OCI-LY7 (cell line): ENCODE measurements around the gene MMP15.

ENCODE experiments used
- CTCF ChIP-seq: fragments of 200-600 bp; sonication (generic); conservative IDR thresholded peaks from 2 replicates; pipeline ENCODE4 v1.5.1; 2014; ENCODE audit warnings: mild to moderate bottlenecking, antibody characterized with exemption, low read length, moderate library complexity, mixed read lengths
- EZH2phosphoT487 ChIP-seq: fragments of 200-600 bp; sonication (generic); IDR thresholded peaks from 2 replicates; pipeline ENCODE4 v1.6.1; 2018; ENCODE audit warnings: low read depth, borderline replicate concordance, mild to moderate bottlenecking, mixed run types, antibody characterized with exemption, low read length, moderate library complexity, mixed read lengths

- TF ChIP-seq CTCF (no peak), EZH2phosphoT487 (no peak)
Measured at GRCh38 chr16:58094791-58095574, 69.4 kb downstream of the MMP15 start.
